ENCODE results near the gene PRELP. TPM values are rescaled to one million over a fixed set of nuclear protein-coding genes. Genes with fewer than 3 reads are reported as not detected.

Gene PRELP
- total and polyA plus RNA-seq, 2 donors (not counting 3 experiments of a cell fraction or from before 2014, with no cell fraction given) = 0.01 TPM; not detected in 1

DNA sequence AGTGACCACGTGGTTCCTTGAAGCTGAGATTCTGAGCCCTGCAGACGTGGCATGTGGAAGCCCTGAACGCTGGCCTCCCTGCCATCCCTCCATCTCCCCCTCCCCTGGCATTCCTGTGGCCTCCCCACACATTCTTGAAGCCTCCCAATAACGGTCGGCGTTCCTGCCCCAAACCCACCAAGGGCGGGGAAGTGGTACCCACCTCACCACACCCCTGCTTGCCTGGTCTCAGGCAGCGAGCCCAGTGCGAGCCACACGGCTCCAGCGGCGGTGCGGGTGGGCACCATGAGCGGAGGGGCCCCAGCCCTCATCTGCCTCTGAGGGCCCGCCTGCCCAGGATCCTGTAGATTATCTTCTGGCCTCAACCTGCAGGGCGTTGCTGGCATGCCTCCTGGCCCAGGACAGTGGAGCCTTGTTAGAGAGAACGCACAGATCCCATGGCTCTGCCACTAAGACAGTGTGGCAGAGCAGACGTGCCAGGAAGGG, 20.6 kb upstream of the PRELP start:
- H4K20me1 ChIP-seq (replicated peaks; ENCODE audit: control insufficient read depth, extremely low read depth, insufficient read depth, low read length) = no peaks in the 10 kb centered on the region
- no peak overlapping the region for H2AFZ ChIP-seq (ENCODE audit: low read depth, low read length)
- intact Hi-C loops (cut with micrococcal nuclease) (no loop called here), dilution Hi-C loops (cut with MboI; ENCODE audit: extremely low pct_ligation_motif_present, low sequenced_read_pairs) (no loop called here)
- H3K9ac ChIP-seq (replicated peaks; ENCODE audit: extremely low read depth, insufficient read depth, low read length) = no peak overlapping the region
- no peaks in the 10 kb centered on the region for H3K79me2 ChIP-seq (ENCODE audit: control insufficient read depth, insufficient read depth, low read length)
- no peak overlapping the region for H3K27ac ChIP-seq (ENCODE audit: insufficient read depth, low read depth, low read length)
- ChIA-PET CTCF (interaction anchor here (1.5 kb wide), 1 partner anchor 113 kb away, joined by 3 read pairs; no protein-coding TSS in a partner anchor), POLR2A (no interaction called here)
- DNase-seq (ENCODE audit: low read depth, low spot score) = no peak
- H3K36me3 ChIP-seq (ENCODE audit: control insufficient read depth in 2 of 2, extremely low read depth in 1 of 2, insufficient read depth in 2 of 2, low read length in 2 of 2) = no peaks in the 10 kb centered on the region
- no peaks in the 10 kb centered on the region for H3K9me1 ChIP-seq (replicated peaks; ENCODE audit: control insufficient read depth, extremely low read depth, insufficient read depth, low read length)
- BruUV-seq (replicated peaks) = no TSS peak
- H3K4me2 ChIP-seq (ENCODE audit: insufficient read depth, low read length) = no peak overlapping the region
- TF ChIP-seq JUN (IDR thresholded peaks at IDR 0.05; ENCODE audit: borderline replicate concordance, insufficient read depth, insufficient read length, low read depth) (no peak), POLR2AphosphoS5 (IDR thresholded peaks at IDR 0.05; ENCODE audit: insufficient read depth, low read depth, low read length) (no peak), POLR2A (IDR thresholded peaks at IDR 0.05; ENCODE audit: low read depth, low read length) (no peak)
- no peaks in the 10 kb centered on the region for H3K9me3 ChIP-seq (replicated peaks; ENCODE audit: control insufficient read depth, insufficient read depth, low read length)
- no peak for FAIRE-seq
- peaks cover 8 to 13% of the 10 kb centered on the region in 2 experiments for H3K27me3 ChIP-seq (ENCODE audit: control insufficient read depth in 2 of 2, insufficient read depth in 2 of 2, low read length in 2 of 2)
- H3K4me3 ChIP-seq (replicated peaks in 1 of 3; ENCODE audit: insufficient read depth in 1 of 3, low read depth in 1 of 3, low read length in 3 of 3) = no peak overlapping the region
- H3K4me1 ChIP-seq (ENCODE audit: control insufficient read depth, extremely low read depth, insufficient read depth, low read length) = no peaks in the 10 kb centered on the region

DNA sequence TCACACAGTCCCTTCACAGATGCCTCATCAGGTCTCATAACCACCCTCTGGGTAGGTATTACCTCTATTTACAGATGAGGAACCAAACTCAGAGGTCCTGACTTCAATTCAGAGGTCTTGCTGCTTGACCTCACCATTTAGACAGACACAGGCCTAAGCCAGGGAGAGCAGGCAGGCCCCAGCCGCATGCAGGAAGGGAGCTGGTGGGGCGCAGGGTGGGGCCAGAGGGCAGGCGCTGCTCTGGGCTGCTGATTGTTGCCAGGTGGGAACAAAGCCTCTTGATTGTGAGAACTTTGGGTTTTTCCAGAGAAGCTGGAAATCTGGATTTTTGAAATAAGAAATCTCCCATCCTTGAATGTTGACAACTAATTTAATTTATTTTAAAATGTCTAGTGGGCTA, 19.9 kb upstream of the PRELP start:
- ChIA-PET POLR2A (no interaction called here), CTCF (no interaction called here)
- intact Hi-C loops (cut with micrococcal nuclease) = no loop called here
- TF ChIP-seq, protein P1, sequence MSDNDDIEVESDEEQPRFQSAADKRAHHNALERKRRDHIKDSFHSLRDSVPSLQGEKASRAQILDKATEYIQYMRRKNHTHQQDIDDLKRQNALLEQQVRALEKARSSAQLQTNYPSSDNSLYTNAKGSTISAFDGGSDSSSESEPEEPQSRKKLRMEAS (IDR thresholded peaks at IDR 0.05; ENCODE audit: insufficient read depth, insufficient read length) = no peak
- no peak for TF ChIP-seq EZH2 (IDR thresholded peaks at IDR 0.05; ENCODE audit: borderline replicate concordance, low read depth, low read length, severe bottlenecking)
- TF ChIP-seq, protein P2, sequence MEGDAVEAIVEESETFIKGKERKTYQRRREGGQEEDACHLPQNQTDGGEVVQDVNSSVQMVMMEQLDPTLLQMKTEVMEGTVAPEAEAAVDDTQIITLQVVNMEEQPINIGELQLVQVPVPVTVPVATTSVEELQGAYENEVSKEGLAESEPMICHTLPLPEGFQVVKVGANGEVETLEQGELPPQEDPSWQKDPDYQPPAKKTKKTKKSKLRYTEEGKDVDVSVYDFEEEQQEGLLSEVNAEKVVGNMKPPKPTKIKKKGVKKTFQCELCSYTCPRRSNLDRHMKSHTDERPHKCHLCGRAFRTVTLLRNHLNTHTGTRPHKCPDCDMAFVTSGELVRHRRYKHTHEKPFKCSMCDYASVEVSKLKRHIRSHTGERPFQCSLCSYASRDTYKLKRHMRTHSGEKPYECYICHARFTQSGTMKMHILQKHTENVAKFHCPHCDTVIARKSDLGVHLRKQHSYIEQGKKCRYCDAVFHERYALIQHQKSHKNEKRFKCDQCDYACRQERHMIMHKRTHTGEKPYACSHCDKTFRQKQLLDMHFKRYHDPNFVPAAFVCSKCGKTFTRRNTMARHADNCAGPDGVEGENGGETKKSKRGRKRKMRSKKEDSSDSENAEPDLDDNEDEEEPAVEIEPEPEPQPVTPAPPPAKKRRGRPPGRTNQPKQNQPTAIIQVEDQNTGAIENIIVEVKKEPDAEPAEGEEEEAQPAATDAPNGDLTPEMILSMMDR (IDR thresholded peaks at IDR 0.05; ENCODE audit: extremely low read depth in 1 of 2, insufficient read depth in 1 of 2, low read depth in 1 of 2, low read length in 2 of 2) = no peak
- no peak for FAIRE-seq
- no peak for DNase-seq (ENCODE audit: low read depth, low spot score)
- Histone ChIP-seq H3K4me3 (replicated peaks in 1 of 3; ENCODE audit: insufficient read depth in 1 of 3, low read depth in 1 of 3, low read length in 3 of 3) (no peak overlapping the region), H3K27ac (ENCODE audit: insufficient read depth, low read depth, low read length) (no peak overlapping the region), H3K36me3 (ENCODE audit: control insufficient read depth in 2 of 2, extremely low read depth in 1 of 2, insufficient read depth in 2 of 2, low read length in 2 of 2) (no peaks in the 10 kb centered on the region), H3K9ac (replicated peaks; ENCODE audit: extremely low read depth, insufficient read depth, low read length) (no peak overlapping the region), H3K27me3 (ENCODE audit: control insufficient read depth in 2 of 2, insufficient read depth in 2 of 2, low read length in 2 of 2) (peaks cover 6 to 12% of the 10 kb centered on the region in 2 experiments), H3K9me3 (replicated peaks; ENCODE audit: control insufficient read depth, insufficient read depth, low read length) (no peaks in the 10 kb centered on the region), H2AFZ (ENCODE audit: low read depth, low read length) (no peak overlapping the region), H3K79me2 (ENCODE audit: control insufficient read depth, insufficient read depth, low read length) (no peaks in the 10 kb centered on the region), H4K20me1 (replicated peaks; ENCODE audit: control insufficient read depth, extremely low read depth, insufficient read depth, low read length) (no peaks in the 10 kb centered on the region), H3K9me1 (replicated peaks; ENCODE audit: control insufficient read depth, extremely low read depth, insufficient read depth, low read length) (no peaks in the 10 kb centered on the region), H3K4me1 (ENCODE audit: control insufficient read depth, extremely low read depth, insufficient read depth, low read length) (no peaks in the 10 kb centered on the region), H3K4me2 (ENCODE audit: insufficient read depth, low read length) (no peak overlapping the region)
- dilution Hi-C loops (cut with MboI; ENCODE audit: extremely low pct_ligation_motif_present, low sequenced_read_pairs) = no loop called here
- BruUV-seq (replicated peaks) = no TSS peak

Data from endothelial cell of umbilical vein (primary cell).